Bone marrow (tissue), 2 donors: ENCODE data around the gene ACBD6.

Experiments used
- DNase-seq, 2 donors: peaks; one replicate each; lab custom pipeline; 2025; lab: John Stamatoyannopoulos, UW

Gene ACBD6

DNA sequence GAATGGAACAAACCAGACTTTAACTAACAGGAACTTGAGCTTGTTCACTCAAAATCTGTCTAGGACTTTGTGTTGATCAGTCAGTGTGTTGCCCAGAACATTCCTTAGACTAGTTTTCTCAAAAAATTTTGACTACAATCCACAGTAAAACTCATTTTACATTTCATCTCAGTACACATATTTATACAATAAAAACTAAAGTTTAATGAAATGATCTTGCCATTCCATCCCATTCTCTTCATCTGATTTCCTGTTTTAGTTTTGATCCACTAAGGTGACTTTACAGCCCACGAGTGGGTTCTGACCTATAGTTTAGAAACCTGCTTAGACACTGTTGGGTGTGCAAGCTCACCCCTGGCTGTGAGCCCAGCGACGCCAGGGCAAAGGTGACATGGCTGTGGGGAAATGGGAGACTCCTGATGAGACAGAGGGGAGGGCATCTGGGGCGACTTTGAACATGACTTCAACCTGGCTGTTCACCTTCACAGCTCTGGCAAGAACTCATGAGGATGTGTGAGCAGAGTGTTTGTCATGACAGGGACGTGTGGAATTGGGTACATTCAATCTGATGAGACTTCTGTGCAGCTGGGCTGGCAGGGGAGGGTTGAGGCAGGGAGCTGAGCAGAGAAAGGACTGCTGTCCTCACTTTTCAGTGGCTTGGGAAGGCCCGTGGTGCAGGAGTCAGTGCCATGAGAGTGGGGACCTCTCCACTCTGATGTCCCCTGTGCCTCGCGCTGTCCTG, 231.7 kb downstream of the ACBD6 start:
- no peak for DNase-seq

DNA sequence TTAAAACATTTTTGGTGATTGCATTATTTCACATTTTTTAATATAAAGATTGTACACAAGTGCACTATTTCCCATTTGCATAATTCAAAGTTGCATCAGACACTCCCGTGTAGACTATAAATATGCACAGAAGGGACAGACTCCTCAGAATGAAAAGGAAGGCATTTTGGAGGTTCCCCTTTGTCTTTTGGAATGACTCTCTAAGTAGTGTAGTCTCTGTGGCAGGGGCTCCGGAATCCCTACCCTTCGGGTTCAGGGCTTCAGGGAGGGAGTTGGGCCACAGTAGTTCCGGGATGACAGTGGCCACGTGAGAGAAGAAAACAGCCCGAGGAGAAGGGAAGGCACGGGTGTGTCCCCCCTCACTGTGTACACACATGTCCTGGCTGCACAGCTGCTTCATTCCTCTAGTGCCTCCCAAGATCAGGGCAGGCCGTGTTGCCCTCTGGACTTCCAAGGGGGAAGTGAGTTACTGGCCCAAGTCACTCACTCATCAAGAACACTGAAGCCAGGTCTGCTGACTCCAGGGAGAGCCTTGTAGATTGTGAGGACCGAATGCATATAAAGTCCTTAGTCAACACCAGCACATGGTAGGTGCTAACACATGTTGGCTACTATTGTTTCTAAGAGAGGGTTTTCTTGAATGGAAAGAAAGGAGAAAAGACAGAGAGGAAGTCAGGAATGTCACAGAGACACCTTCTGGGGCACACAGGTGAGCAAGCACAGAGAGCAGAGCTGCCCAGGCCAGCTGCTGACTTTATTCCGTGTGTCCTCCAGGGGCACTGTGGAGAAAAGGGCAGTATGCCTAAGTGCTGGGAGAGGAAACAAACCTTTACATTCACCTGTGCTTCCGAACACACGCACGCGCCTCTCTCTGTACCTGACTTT, 232.5 kb downstream of the ACBD6 start:
- DNase-seq, result no peak

- no peak for DNase-seq
Measured at GRCh38 chr1:180268556-180269075, 233.8 kb downstream of the ACBD6 start.

- no peak for DNase-seq
Measured at GRCh38 chr1:180267761-180268555, 234.4 kb downstream of the ACBD6 start.

DNA sequence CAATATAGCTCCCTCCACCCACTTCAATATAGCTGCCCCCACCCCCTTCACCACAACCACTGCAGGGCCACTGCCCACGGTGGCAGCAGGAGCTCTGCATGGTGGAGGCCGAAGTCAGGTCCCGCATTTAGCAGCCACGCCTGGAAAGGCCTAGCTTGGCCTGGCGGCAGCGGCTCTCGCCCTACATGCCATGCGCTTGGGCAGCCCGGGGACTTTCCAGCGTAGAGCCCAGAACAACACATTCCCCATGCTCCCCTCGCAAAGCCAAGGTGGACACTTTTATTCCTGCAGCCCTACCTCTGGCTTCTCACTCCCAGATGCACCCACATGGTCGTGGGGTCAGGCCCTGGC, 235.2 kb downstream of the ACBD6 start:
- no peak for DNase-seq

DNA sequence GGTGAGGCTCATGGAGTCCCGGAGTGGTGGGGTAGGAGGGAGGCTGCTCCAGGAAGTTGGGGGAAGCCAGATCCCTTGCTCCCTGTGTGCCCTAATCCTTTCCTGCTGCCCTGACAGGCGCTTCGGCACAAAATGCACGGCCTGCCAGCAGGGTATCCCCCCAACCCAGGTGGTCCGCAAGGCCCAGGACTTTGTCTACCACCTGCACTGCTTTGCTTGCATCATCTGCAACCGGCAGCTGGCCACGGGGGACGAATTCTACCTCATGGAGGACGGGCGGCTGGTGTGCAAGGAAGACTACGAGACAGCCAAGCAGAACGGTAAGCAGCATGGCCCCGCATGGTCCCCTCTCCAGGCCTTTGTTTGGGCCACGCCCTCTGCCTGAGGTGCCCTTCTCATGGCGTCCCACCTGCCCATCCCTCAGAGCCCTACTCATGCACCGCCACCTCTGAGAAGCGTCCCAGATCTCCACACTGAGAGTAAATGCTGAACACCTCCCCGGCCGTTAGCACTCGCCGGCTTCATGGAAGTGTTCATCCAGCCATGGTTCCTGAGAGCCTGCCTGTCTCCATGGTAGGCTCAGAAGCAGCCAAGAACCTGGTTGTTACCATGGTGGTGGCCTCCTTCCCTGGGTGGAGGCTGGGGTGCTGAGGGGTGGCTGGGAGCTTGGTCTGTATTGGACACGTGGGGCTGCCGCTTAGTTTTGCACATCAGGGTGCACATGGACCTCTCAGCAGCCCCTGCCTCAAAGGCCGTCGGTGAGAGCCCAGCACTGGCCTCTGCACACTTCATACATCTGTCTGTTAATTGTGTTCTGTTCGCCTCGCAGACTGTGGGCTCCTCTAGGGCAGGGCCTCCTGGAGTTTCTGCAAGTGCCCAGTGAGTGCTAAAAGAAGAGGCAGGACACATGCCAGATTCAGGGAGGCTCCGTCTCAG, 235.8 kb downstream of the ACBD6 start:
- DNase-seq, result no peak

GRCh38 chr1:180265871-180266270, 236.5 kb downstream of the ACBD6 start:
- no peak for DNase-seq

- DNase-seq, result no peak
Measured at GRCh38 chr1:180265201-180265600, 237.2 kb downstream of the ACBD6 start.

DNA sequence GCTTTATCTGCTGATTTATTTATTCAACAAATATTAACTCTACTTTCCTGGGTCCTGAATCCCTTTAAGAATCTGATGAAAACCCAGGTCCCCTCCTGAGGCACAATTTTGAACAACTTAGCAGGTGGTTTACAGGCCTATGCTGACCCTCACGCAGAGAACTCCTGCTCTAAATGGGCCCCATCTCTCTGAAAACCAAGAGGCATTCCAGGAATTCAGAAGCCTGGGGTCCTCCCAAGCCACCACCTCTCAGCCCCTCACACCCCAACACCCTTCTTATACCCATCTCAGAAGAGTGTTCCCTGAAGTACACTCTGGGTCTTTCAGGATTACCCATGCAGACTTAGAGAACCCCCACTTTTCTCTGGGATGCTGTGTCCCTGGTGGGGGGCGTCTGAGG, 237.8 kb downstream of the ACBD6 start:
- DNase-seq, result no peak

- DNase-seq, result no peak
Measured at GRCh38 chr1:180262628-180263488, 239.5 kb downstream of the ACBD6 start.

- no peak for DNase-seq
Measured at GRCh38 chr1:180261524-180262155, 240.7 kb downstream of the ACBD6 start.

GRCh38 chr1:180261030-180261429, 241.3 kb downstream of the ACBD6 start:
- DNase-seq, result no peak

GRCh38 chr1:180260541-180260940, 241.8 kb downstream of the ACBD6 start:
- DNase-seq, result no peak

DNA sequence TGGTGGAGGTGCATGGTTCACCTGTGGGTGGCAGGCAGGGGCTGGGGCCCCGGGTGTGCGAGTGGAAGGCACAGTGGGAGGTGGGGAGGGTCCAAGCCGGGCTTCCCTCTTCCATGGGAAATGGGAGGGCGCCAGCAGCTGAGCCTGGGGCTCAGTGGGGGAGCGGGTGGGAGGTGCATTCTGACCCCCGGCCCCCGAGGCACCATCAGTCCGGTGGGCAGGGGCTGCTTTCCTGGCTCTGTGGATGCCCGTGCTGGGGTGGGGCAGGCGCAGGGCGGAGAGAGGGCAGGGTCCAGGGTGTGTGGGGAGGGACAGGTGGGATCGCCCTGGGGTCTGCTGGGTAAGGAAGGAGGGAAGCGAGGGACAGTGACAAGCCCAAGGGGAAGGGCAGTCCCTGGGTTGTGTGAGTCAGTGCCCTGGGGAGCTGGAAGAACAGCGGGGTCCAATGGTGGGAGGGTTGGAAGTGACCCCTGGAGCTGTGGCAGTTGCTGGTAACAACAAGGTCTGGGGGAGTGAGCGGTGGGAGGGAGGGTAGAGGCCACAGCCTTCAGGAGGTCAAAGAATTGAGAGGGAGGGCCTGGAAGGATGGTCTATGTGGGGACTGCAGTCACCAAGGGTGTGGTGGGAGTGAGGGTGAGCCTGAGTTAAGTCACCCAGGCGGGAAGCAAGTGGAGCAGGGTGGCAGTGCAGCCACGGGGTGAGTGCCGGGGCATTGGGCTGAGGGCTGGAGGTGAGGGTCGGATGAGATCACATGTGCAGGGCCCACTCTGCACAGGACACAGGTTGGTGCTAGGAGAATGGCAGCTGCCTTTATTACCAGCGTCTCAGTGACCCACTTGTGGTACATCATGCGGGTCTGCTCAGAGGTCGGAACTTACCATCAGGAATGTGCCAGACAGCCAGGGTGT, 242.7 kb downstream of the ACBD6 start:
- no peak for DNase-seq

DNA sequence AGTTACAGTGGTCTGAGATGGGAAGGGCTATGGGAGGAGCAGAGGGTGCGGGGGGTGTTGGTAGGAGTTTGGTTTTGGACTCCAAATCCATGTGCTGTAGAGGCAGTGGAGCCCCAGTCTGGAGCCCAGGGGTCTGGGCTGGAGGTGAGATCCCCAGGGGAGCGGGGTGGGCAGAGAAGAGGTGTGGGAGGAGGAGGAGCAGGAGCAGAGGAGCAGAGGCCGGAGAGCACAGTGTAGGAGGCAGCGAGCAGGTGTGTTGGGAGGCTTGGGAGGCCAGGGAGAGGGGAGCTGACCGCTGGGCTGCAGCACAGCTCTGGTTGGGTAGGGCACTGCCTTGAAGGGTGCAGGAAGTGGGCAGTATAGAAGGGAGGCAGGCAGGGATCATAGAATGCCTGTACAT, 243.4 kb downstream of the ACBD6 start:
- DNase-seq, result no peak

DNA sequence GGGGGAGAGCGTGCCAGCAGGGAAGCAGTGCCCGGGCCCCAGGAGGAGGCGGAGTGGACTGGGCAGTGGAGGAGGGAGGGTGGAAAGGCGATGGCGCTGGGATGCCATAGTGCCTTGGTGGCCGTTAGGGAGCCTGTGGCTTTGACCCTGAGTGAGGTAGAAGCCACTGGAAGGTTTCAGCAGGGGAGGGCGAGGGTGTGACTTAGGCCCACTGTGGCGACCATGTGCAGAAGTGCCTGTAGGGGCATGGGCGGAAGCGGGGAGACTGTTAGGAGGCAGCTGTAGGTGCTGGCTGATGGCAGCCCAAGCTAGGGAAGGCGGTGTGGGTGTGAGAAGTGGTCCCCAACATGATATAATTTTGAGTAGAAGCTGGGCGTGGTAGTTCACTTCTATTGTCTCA, 244.1 kb downstream of the ACBD6 start:
- no peak for DNase-seq

GRCh38 chr1:180257486-180257885, 244.9 kb downstream of the ACBD6 start:
- DNase-seq, result no peak

DNA sequence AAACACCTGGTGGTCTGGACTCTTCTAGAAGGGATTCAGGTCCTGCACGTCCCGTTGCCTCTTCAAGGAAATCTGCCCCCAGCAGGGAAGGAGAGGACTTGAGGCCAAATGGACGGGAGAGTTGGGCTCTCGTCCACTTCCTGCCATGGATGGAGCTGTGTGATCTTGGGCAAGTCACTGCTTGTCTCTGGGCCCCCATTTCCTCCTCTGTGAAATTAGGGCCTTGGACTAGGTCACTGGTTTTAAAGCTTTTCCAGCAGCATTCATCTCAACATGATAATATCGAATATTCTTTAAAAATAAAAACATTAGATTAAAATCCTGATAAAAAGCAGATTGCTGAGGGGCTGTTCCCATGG, 245.4 kb downstream of the ACBD6 start:
- no peak for DNase-seq
